Astrocyte of the spinal cord (primary cell): Measurements from ENCODE around the gene ADGRV1.

Experiments used
- DNase-seq: peaks from one replicate; pipeline ENCODE4 v3.0.0; 2011; ENCODE audit warnings: low read depth, low spot score
- H3K4me3 ChIP-seq: 2 replicates; pipeline ENCODE4 v1.5.1; 2011; ENCODE audit warnings: low read depth, mild to moderate bottlenecking, low read length, moderate library complexity
- CTCF ChIP-seq: IDR thresholded peaks from 2 replicates; pipeline ENCODE4 v1.5.1; 2012; ENCODE audit warnings: low read depth, mild to moderate bottlenecking, low read length, inconsistent platforms
- in situ Hi-C: cut with HindIII; loops from 2 replicates; pipeline ENCODE4 v1.10.0; 2017; ENCODE audit warnings: low sequenced_read_pairs

The ADGRV1 gene

DNA sequence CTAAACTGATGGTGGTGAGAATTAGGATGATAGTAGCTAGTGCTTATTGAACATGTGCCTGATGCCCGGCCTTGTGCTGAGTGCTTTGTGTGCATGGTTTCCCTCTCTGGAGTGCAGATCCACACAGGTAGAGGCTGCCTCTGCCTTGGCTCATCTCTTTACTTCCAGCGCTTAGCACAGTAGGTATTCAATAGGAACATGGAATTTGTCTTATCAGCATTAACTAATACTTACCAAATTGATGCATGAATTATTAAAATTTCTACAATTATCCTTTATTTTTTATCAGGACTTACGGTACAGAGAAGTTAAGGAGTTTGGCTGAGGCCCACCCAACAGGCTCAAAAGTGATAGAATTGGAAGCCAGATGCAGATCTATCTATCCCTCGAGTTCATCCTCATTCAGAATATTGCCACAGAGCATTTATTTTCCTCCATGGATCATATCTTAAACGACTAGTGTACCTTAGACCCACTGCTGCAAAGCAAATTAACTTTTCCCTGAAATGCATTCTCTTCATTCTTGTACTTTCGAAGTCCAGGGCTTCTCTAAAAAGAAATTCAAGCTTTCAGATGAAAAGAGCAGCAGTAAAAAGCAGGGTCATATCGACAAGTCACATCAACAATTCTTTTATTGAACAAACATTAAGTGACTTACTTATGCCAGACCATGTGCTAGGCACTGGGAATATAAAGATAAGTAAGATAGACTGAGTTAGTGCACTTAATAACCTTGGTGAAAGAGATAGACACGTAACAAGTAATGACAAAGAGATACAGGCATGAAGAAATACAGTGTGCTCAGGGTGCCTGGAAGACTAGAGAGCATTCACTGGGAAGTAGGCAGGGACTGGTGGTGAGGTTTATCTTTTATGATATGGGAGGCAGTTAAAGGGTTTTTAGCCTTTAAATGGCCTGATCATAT is 534.5 kb downstream of the ADGRV1 start:
- in situ Hi-C loops, result no loop called here
- no peak for DNase-seq
- TF ChIP-seq CTCF, result no peak
- no peak overlapping the region for H3K4me3 ChIP-seq

- no peak for TF ChIP-seq CTCF
- no peak overlapping the region for H3K4me3 ChIP-seq
- in situ Hi-C loops, result no loop called here
- DNase-seq, result no peak
These were observed 536.7 kb downstream of the ADGRV1 start for GRCh38 chr5:91095313-91095712.

- no peak overlapping the region for H3K4me3 ChIP-seq
- in situ Hi-C loops, result no loop called here
- DNase-seq, result no peak
- no peak for TF ChIP-seq CTCF
These were observed 537.3 kb downstream of the ADGRV1 start for GRCh38 chr5:91095786-91096385.

DNA sequence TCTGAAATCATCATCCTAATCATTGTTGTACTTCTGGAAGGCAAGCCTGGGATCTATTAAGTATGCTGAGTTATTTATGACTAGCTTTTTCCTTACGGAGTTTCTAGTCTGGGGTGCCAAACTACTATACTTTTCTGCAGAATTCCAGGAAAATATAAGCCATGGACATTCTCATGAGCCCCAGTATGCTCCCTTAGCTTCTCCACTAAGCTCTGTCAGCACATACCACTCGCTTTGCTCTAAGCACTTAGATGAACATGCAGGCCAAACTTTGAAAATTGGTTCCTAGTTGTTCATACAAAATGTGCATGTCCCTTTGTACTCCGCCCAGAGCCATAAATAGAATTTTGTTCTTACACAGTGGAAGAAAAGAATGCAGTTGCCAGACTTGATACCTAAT is 539.9 kb downstream of the ADGRV1 start:
- TF ChIP-seq CTCF, result no peak
- in situ Hi-C loops, result no loop called here
- DNase-seq, result no peak
- H3K4me3 ChIP-seq, result no peak overlapping the region

GRCh38 chr5:91101600-91102379 is 543.2 kb downstream of the ADGRV1 start:
- H3K4me3 ChIP-seq, result no peak overlapping the region
- peak; percentile 83 for DNase-seq

More at GRCh38 chr5:91101600-91102379, 543.2 kb downstream of the ADGRV1 start:
- in situ Hi-C loops, result no loop called here
- peak; percentile 71 for TF ChIP-seq CTCF
